DMS53 treated with DMSO at 0.1 percent for 48 hours (cell line): Measurements from ENCODE around the gene PHLDB3.

Experiments used
- DNase-seq: peaks from one replicate; lab custom pipeline; 2025; ENCODE audit not compliant: unreplicated experiment; lab: John Stamatoyannopoulos, UW

PHLDB3 gene

DNA sequence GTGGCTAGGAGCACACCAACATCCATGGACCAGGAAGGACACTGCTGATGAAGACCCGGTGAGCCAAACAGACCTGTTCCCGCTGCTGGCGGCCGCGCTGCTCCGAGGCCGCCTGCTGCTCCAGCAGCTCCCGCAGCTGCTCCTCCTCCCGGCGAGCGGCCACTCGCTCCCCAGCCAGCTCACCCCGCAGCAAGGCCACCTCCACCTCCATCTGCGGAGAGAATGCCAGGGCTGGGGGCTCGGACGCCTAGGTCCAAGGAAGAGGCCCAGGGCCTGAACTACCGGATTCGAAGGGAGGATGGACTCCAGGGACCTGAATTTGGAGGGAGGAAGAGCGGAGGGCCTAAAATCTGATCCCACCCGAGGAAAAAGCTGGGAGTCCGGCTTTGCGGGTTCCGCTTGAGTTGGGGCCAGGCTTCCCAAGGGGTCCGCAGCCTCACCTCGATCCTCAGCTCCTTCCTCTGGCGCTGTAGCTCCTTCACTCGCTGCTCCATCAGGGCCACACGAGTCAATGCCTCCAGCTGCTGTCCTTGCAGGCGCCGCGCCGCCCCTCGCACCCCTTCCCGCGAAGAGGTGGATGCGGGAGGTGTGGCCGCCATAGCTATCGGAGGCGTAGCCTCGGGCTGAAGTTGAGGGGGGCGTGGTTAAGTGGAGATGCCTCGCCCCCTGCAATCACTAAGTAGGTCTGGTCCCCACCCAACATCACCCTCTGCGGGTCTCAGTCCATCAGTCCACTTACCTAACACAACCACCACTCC is 2.7 kb downstream of the PHLDB3 start:
- no peak for DNase-seq

GRCh38 chr19:43499042-43499441 is 5.5 kb downstream of the PHLDB3 start:
- no peak for DNase-seq

DNA sequence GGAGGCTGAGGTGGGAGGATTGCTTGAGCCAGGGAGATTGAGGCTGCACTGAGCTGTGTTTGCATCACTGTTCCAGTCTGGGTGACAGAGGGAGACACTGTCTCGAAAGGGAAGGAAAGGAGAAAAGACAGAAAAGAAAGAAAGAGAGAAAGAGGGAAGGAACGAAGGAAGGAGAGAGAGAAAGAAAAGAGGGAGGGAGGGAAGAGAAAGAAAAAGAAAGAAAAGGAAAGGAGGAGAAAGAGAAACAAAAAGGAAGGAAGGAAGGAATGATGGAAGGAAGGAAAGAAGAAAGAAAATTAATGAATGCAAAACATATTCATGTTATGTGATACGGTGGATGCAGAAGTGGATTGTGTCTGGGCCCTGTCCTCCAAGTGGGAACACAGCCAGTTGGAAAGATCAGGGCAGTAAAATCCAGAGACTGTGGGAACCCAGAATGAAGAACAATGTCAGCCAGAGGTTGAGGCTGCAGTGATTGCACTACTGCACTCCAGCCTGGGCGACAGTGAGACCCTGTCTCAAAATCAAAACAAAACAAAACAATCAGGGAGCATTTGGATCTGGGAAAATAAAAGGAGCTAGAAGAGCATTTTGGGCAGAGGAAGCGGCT is 6.2 kb downstream of the PHLDB3 start:
- no peak for DNase-seq

DNA sequence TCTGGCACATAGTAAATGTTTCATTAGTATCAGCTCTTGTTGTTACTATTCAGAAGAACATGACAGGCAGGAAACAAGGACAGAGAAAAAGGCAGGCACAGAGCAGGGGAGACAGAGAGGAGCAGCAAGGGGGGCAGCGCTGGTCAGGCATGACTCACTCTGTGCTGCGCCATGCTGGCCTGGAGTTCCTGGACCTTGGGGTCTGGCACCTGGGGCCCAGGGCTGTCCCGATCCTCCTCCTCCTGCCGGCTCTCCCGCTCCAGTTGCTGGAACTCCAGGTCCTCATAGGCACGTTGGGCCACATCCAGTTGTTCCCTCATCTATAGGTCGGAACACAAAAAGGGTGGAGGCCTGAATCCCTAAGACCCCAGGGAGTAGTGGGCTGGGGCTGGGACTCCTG is 7.6 kb downstream of the PHLDB3 start:
- no peak for DNase-seq

GRCh38 chr19:43495082-43495481 is 9.5 kb downstream of the PHLDB3 start:
- no peak for DNase-seq

DNA sequence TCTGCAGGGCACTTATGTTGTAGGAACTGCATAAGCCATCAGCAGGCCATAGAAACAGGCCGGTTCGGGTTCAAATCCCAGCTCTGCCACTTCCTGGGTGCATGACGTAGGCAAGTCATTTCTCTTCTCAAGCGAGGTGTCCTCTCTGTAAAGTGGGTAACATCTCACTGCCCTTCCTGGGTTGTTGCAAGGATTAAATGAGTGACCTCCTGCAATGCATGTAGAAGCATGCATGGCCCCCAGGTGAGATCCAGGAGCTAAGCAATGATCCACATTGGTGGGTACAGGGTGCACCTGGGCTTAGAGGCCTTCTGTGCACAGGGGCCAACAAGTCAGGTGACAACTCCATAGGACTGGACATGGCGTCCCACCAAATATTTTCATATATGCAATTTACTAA is 13.8 kb downstream of the PHLDB3 start:
- no peak for DNase-seq

DNA sequence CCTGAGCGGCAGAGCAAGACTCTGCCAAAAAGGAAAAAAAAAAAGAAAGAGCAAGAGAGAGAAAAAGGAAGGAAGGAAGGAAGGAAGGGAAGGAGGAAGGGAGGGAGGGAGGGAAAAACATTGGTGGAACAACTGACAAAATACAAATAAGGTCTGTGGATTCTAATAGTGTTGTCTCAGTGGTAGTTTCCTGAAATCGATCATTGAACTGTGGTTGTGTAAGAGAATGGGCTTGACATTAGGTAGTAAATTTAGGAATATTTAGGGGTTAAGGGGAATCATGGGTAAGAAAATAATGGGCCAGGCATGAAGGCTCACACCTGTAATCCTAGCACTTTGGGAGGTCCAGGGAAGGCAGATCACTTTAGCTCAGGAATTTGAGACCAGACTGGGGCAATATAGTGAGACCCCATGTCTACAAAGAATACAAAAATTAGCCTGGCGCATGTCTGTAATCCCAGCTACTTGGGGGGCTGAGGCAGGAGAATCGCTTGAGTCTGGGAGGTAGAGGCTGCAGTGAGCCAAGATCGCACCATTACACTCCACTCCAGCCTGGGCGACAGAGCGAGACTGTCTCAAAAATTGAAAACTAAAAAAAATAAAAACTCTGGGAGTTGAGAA is 14.5 kb downstream of the PHLDB3 start:
- no peak for DNase-seq

GRCh38 chr19:43489310-43489709 is 15.2 kb downstream of the PHLDB3 start:
- no peak for DNase-seq

GRCh38 chr19:43488179-43488578 is 16.4 kb downstream of the PHLDB3 start:
- DNase-seq, result no peak

DNA sequence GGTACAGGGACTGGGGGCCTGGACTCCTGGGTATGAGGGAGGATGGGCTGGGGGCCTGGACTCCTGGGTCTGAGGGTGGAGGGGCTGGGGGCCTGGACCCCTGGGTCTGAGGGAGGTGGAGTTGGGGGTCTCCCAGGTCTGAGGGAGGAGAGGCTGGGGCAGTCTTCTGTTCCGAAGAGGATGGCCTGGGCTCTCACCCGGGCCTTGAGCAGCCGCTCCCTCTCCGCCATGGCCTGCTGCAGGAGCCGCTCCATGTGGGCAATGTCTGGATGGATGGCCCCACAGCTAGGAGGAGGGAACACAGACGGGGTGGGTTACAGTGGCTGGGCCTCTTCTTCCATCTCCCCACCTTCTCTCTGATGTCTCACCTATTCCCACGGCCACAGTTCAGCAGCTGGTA is 18.1 kb downstream of the PHLDB3 start:
- no peak for DNase-seq

DNA sequence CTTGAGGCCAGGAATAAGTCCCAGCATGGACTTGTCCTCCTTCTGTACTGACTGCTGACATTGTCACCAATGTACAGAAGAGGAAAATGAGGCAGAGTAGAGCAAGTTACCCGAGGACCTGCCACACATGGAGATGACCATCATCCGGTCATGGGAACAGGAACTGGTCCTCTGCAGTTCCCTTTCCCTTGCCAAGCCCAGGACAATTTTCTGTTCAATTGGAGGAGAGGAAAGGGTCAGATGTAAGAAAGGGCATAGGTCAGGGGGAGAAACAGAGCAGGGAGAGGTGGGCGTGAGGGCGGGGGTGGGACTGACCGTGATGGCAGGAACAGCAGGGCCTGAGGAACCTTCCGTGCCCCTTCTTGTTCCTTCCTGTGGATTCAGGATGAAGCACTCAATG is 18.6 kb downstream of the PHLDB3 start:
- DNase-seq, result no peak

GRCh38 chr19:43483281-43483680 is 21.3 kb downstream of the PHLDB3 start:
- DNase-seq, result no peak

DNA sequence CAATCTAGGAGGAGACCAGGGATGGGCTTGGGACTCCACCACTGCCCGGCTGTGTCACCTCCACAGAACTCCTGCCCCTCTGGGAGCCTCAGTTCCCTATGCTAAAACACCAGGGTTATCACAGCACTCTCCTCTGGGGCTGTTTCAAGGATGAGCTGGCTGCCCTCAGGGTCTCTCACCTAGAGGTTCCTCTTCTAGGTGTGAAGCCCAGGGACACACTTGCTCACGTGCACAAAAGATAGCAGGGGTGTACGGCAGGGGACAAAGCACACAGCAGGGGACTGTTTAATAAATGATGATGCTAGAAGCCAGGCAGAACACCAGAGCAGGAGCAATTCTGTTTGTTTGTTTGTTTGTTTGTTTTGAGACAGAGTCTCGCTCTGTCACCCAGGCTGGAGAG is 22.4 kb downstream of the PHLDB3 start:
- DNase-seq, result no peak

DNA sequence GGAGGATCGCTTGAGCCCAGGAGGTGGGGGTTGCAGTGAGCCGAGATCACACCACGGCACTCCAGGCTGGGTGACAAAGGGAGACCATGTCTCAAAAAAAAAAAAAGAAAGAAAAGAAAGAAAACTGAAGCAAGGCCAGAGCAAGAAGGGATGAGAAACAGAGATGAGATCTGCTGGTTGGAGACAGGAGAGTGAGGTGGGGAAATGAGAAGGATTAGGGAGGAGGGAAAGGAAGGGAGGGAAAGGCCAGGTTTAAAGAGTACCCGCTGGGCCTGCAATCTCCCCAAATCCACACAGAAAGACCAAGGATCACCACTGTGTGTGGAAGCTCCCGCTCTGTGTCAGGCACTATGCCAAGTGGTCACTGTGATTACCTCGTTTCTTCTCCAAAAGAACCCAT is 22.8 kb downstream of the PHLDB3 start:
- no peak for DNase-seq

- DNase-seq, result no peak
These were observed 24.0 kb downstream of the PHLDB3 start for GRCh38 chr19:43480574-43480973.

DNA sequence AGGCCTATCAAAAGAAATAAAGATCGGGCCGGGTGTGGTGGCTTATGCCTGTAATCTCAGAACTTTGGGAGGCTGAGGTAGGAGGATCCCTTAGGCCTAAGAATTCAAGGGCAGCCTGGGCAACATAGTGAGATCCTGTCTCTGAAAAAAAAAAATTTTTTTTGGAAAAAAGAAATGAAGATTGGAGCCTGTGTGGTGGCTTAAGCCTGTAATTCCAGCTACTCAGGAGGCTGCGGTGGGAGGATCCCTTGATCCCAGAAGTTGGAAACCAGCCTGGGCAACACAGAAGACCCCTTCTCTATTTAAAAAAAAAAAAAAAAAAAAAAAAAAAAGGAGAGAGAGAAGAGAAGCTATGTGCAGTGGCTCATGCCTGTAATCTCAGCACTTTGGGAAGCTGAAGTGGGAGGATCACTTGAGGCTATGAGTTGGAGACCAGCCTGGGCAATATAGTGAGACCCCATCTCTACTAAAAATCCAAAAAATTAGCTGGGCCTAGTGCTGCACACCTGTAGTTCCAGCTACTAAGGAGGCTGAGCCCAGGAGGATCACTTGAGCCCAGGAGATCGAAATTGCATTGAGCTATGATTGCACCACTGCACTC is 24.5 kb downstream of the PHLDB3 start:
- DNase-seq, result no peak

DNA sequence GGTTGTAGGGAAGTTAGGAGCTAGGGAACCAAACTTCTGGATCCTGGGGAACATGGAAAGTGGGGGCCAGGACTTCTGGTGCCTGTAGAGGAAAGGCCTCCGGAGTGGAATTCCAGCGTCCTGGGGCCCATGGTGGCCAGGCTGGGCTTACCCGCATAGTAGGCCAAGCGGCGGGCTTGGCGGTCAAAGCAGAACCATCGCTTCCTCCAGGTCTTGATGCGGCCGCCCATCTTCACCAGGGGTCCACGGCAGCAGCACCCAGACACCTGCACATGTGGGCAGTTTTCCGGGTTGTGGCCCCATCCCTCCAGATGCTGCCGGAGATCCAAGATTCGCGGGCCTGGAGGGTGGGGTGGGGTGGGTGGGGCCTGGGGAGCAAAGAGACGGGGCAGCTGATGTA is 25.3 kb downstream of the PHLDB3 start:
- DNase-seq, result no peak

DNA sequence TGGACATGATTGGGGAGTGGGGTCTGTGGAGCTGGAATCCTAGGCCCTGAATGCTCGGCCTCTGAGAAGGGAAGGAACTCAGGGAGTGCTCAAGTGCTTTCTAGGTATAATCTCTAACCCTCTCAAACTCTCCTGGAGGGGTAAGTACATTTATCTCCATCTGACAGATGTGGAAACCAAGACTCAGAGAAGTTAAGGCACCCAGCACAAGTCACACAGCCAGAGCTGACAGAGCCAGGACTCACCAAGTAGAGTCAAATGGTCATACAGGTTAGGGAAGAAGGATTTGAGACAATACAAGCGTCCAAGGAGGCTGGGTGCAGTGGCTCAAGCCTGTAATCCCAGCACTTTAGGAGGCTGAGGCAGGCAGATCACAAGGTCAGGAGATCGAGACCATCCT is 26.2 kb downstream of the PHLDB3 start:
- DNase-seq, result no peak

- DNase-seq, result no peak
These were observed 27.9 kb downstream of the PHLDB3 start for GRCh38 chr19:43476606-43477005.

GRCh38 chr19:43474986-43475705 is 29.4 kb downstream of the PHLDB3 start:
- peak; percentile 8 for DNase-seq

GRCh38 chr19:43474487-43474886 is 30.1 kb downstream of the PHLDB3 start:
- no peak for DNase-seq
